Smooth muscle cell (in vitro differentiated cells): ENCODE measurements around the gene TRIM24. TPM values are rescaled to one million over a fixed set of nuclear protein-coding genes. Genes with fewer than 3 reads are reported as not detected.
A peak's percentile ranks its signal among the peaks of the same experiment; 100 is the strongest.
"Not testable (repeated sequence)": the region's sequence is repeated elsewhere in the genome, so short reads cannot be mapped to it uniquely, and the experiment has no call there.

Experiments used
- DNase-seq: peaks from one replicate; lab custom pipeline; 2025; ENCODE audit not compliant: unreplicated experiment; lab: John Stamatoyannopoulos, UW
- H2AFZ ChIP-seq: fragments of 200-600 bp; sonication (generic); 2 replicates; pipeline ENCODE4 v1.6.0; 2016; ENCODE audit warnings: antibody characterized with exemption, low read depth, mild to moderate bottlenecking
- H3F3A ChIP-seq: fragments of 200-600 bp; sonication (generic); 2 replicates; pipeline ENCODE4 v1.6.0; 2017; ENCODE audit warnings: antibody characterized with exemption, low read depth
- H3K27ac ChIP-seq: fragments of 200-600 bp; sonication (generic); 2 replicates; pipeline ENCODE4 v1.5.1; 2016; ENCODE audit warnings: low read depth, mild to moderate bottlenecking
- H3K27me3 ChIP-seq: fragments of 200-600 bp; sonication (generic); 2 replicates; pipeline ENCODE4 v1.6.1; 2016; ENCODE audit warnings: low read depth, mild to moderate bottlenecking
- H3K36me3 ChIP-seq: fragments of 200-600 bp; sonication (generic); 2 replicates; pipeline ENCODE4 v1.5.1; 2016; ENCODE audit warnings: low read depth
- H3K4me1 ChIP-seq: fragments of 200-600 bp; sonication (generic); 2 replicates; pipeline ENCODE4 v1.5.1; 2016; ENCODE audit warnings: low read depth
- H3K4me2 ChIP-seq: fragments of 200-600 bp; sonication (generic); 2 replicates; pipeline ENCODE4 v1.6.0; 2016; ENCODE audit warnings: mild to moderate bottlenecking
- H3K4me3 ChIP-seq: fragments of 200-600 bp; sonication (generic); 2 replicates; pipeline ENCODE4 v1.5.1; 2016; ENCODE audit warnings: mild to moderate bottlenecking
- H3K79me2 ChIP-seq: fragments of 200-600 bp; sonication (generic); 2 replicates; pipeline ENCODE4 v1.6.0; 2016; ENCODE audit warnings: low read depth, mild to moderate bottlenecking
- H3K9ac ChIP-seq: fragments of 200-600 bp; sonication (generic); 2 replicates; pipeline ENCODE4 v1.6.0; 2016; ENCODE audit warnings: low read depth
- H3K9me3 ChIP-seq: fragments of 200-600 bp; sonication (generic); replicated peaks from 2 replicates; pipeline ENCODE4 v1.5.1; 2016; ENCODE audit warnings: low read depth
- H4K20me1 ChIP-seq: fragments of 200-600 bp; sonication (generic); 2 replicates; pipeline ENCODE4 v1.6.0; 2016; ENCODE audit warnings: low read depth
- CTCF ChIP-seq: fragments of 200-600 bp; sonication (generic); IDR thresholded peaks from 2 replicates; pipeline ENCODE4 v1.5.1; 2017; ENCODE audit warnings: borderline replicate concordance, mild to moderate bottlenecking, antibody characterized with exemption; ENCODE audit not compliant: insufficient read depth, poor library complexity, severe bottlenecking
- WGBS: methylation state at CpG from one replicate; pipeline ENCODE4 v1.1.7; 2016; ENCODE audit warnings: low lambda C conversion rate; 5-methylcytosine and 5-hydroxymethylcytosine counted together
- polyA plus RNA-seq: library from polyadenylated mRNA; unstranded; fragments of >200 nt; fragmentation: Nextera tagmentation; extraction: Ambion mirVana; gene quantifications from 2 replicates; pipeline ENCODE4 v1.2.1, GENCODE V29; 2016
- total RNA-seq: library from RNA; depleted of rRNA; stranded (reverse); fragments of >200 nt; gene quantifications from 2 replicates; pipeline ENCODE4 v1.2.3, GENCODE V29; 2014

TRIM24 gene
- total RNA-seq (52.1 and 60.7 TPM in 2 replicates), polyA plus RNA-seq (24.9 and 39.9 TPM in 2 replicates)

DNA sequence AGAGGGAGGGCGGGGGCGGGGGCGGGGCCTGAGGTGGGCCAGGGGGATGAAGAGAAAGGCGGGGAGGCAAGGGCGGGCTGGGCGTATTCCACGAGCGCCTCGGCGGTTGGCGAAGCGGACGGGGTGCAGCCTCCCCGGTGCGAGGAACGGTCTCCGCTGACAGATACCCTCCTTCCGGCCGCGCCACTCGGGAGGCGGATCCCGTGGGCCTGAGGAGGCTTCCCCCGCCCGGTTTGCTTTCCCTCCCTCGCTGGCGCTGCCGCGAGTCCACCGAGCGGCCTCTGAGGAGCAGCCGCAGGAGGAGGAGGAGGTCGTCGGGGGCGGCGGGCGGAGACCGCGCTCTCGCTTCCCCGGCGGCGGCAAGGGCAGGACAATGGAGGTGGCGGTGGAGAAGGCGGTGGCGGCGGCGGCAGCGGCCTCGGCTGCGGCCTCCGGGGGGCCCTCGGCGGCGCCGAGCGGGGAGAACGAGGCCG is at the start of gene TRIM24:
Gene TRIM24, plus strand, starts transcription at position 84 of the 473 bp plus-strand sequence. Its CDS starts 290 bp downstream, at position 374.
- 0% methylated on average over 4 of the region's 59 CpGs for WGBS
- Histone ChIP-seq H3K9ac (peak within 1 kb of the TSS; percentile 72), H3K4me1 (peaks cover 28% of the 10 kb centered on the region), H3K27ac (peak within 1 kb of the TSS; percentile 79), H3K4me2 (peak within 1 kb of the TSS; percentile 95), H4K20me1 (peaks cover 41% of the 10 kb centered on the region), H3K27me3 (no peaks in the 10 kb centered on the region), H3K4me3 (peak within 1 kb of the TSS; percentile 90), H3K9me3 (no peaks in the 10 kb centered on the region), H3K36me3 (no peaks in the 10 kb centered on the region), H3K79me2 (peaks cover 41% of the 10 kb centered on the region), H2AFZ (peak within 1 kb of the TSS; percentile 80), H3F3A (peaks cover 4% of the 10 kb centered on the region)
- TF ChIP-seq CTCF: no peak
- peak; percentile 100 for DNase-seq

GRCh38 chr7:138412077-138412476 is 48.0 kb upstream of the TRIM24 start:
- WGBS: 97% methylated on average over 3 of the region's 3 CpGs
- not testable (repeated sequence) for H3K9ac ChIP-seq, H3K9me3 ChIP-seq, H3F3A ChIP-seq, H3K4me3 ChIP-seq, H4K20me1 ChIP-seq, H3K36me3 ChIP-seq, H3K27me3 ChIP-seq, H3K27ac ChIP-seq, H3K79me2 ChIP-seq, H3K4me2 ChIP-seq, H3K4me1 ChIP-seq, H2AFZ ChIP-seq, DNase-seq

GRCh38 chr7:138412921-138413320 is 47.1 kb upstream of the TRIM24 start:
- not testable (repeated sequence) for H3K36me3 ChIP-seq, H3F3A ChIP-seq, H3K27ac ChIP-seq, H3K9me3 ChIP-seq, DNase-seq, H3K27me3 ChIP-seq, H3K4me3 ChIP-seq, H4K20me1 ChIP-seq, H3K4me1 ChIP-seq, H3K9ac ChIP-seq, H3K4me2 ChIP-seq, H3K79me2 ChIP-seq, H2AFZ ChIP-seq
- WGBS: 97% methylated on average over 6 of the region's 6 CpGs

DNA sequence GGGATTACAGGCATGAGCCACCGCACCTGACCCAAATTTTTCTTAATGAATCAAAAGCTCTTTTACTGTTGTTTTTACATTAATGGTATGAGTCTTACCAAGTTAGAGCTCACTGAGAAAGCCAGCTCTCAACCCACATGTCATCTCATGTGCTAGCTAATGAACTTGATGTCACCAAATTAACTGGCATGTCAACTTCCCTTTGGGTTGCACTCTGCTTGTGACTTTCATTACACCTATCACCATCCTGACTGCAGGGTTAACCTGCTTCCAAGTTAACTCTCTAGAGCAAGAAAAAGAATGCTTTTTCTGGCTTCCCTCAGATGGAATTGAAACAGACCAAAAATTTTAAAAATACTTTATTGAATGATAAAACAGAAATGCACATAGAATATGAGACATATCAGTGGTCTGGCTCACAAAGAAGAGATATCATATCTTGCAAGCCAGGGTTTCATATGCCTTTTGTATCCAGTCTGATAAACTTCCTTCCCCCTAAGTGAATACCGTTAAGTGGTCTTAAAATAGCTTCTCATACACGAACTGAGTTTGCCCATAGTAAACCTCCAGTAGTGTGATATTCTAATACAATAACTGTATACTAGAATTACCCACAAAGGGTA is 42.9 kb upstream of the TRIM24 start:
- DNase-seq: no peak
- Histone ChIP-seq H3K27ac (no peak overlapping the region), H3K9ac (no peak overlapping the region), H3K4me1 (no peaks in the 10 kb centered on the region), H2AFZ (no peak overlapping the region), H3K36me3 (no peaks in the 10 kb centered on the region), H3K79me2 (no peaks in the 10 kb centered on the region), H3K27me3 (no peaks in the 10 kb centered on the region), H3K4me3 (no peak overlapping the region), H3K9me3 (no peaks in the 10 kb centered on the region), H3F3A (no peaks in the 10 kb centered on the region), H3K4me2 (no peak overlapping the region), H4K20me1 (no peaks in the 10 kb centered on the region)
- 69% methylated on average over 3 of the region's 3 CpGs for WGBS
- no peak for TF ChIP-seq CTCF
